Cortex of kidney (tissue), 1 donor: ENCODE results near the gene TNFAIP6.
"Not testable (repeated sequence)": the region's sequence is repeated elsewhere in the genome, so short reads cannot be mapped to it uniquely, and the experiment has no call there.

Source experiments
- DNase-seq: peaks from one replicate; lab custom pipeline; 2025; lab: John Stamatoyannopoulos, UW

The TNFAIP6 gene

DNA sequence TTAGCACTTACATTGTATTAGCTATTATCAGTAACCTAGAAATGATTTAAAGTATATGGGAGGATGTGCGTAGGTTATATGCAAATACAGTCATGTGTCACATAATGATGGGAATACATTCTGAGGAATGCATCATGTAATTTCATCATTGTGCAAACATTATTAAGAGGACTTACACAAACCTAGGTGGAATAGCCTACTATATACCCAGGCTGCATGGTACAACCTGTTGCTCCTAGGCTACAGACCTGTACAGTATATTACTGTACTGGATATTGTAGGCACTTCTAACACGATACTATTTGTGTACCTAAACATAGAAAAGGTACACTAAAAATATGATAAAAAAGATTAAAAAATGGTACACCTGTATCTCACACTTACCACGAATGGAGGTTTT lies 60.3 kb downstream of the TNFAIP6 start:
- DNase-seq, result no peak

DNA sequence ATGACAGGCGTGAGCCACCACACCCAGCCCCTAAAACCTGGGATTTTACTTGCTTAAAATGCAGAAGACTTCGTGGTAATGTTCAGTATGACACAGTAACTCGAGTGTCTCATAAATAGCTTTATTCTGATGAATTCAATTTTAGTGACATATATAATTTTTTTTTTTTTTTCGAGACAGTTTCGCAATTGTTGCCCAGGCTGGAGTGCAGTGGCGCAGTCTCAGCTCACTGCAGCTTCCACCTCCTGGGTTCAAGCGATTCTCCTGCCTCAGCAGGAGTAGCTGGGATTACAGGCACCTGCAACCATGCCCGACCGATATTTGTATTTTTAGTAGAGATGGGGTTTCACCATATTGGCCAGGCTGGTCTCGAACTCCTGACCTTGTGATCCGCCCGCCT lies 64.3 kb downstream of the TNFAIP6 start:
- DNase-seq, result not testable (repeated sequence)

DNA sequence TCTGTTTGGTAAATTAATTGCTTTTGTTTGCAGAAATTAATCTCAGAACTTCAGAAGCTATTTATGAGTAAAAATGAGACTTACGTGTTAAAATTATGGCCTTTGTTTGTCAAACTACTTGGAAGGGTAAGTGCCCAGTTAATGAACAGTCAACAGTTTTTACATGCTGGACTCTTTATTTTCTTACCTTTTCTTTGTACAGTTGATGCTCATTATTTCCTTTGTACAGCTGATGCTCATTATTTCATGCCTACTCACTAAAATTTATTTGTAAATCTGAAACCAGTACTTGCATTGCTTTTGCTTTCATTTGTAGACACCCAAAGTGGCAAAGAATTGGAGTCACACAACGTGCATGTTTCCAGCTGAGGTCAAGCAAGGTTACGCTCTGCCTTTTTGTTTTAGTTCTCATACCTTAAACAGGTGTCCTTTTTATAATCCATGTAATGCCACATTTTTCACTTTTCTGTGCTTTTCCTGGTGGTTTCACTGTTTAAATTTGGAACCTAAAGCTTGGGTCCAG lies 65.6 kb downstream of the TNFAIP6 start:
- DNase-seq, result no peak

DNA sequence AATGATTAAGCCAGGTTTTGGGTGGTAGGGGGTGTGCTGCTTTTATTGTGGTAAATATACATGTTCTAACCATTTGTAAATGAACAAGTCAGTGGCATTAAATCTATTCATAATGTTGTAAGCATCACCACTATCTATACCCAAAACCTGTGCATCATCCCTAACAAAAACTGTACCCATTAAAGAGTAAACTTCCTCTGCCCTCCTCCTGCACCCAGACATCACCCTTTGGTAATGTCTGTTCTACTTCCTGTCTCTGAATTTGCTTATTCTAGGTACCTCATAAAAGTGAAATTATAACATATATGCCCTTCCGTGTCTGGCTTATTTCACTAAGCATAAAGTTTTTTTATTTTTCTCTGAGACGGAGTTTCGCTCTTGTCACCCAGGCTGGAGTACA lies 66.4 kb downstream of the TNFAIP6 start:
- DNase-seq, result no peak
